GM12864 (cell line): ENCODE data around the gene COA8.

Experiments used
- DNase-seq: peaks from one replicate; pipeline ENCODE4 v3.0.0-alpha.2; 2011; ENCODE audit warnings: low read depth
- H3K4me3 ChIP-seq: 2 replicates; pipeline ENCODE4 v1.5.1; 2011; ENCODE audit warnings: mild to moderate bottlenecking, low read depth, low read length, control low read depth
- TF ChIP-seq, protein P1 (sequence below): IDR thresholded peaks from 2 replicates; pipeline ENCODE4 v1.5.1; 2011; ENCODE audit warnings: low read depth, mild to moderate bottlenecking, moderate library complexity, low read length, control low read depth, inconsistent platforms; ENCODE audit errors: missing control alignments

The COA8 gene, protein sequence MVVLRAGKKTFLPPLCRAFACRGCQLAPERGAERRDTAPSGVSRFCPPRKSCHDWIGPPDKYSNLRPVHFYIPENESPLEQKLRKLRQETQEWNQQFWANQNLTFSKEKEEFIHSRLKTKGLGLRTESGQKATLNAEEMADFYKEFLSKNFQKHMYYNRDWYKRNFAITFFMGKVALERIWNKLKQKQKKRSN

DNA sequence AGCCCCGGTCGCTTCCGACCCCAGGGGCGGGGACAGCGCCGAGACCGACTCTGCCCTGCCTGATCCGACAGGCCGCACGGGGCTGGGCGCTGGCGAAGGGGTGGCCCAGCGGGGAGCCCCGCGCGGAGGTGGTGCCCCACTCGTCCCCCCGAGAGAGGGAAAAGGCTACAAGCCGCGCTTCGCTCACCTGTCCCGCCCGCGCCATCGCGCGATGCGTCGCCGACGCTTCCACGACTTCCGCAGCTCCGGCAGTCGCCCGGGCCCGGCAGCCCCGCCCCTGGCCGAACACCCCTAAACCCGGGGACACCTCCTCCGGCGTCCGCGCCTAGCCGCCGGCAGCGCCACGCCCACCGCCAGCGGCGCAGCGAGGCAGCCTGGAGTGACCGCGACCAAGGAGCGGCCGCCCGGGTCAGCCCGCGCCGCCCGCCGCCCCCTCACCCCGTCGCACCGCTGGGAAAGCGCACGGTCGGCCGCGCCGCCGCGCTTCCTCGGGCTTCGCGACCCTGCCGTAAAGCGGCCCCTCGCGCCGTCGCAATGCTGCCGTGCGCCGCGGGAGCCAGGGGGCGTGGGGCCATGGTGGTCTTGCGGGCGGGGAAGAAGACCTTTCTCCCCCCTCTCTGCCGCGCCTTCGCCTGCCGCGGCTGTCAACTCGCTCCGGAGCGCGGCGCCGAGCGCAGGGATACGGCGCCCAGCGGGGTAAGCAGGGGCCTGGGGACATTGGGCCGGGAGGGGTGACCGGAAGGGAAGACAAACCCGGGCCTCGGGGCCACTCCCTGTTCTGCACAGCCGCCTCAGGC is at the start of gene COA8, which contains the start of gene BAG5:
Gene COA8, plus strand, starts transcription at position 532 of the 797 bp plus-strand sequence. Its CDS starts 42 bp downstream, at position 574.
Gene BAG5, minus strand, starts transcription at position 229 of the 797 bp plus-strand sequence. CDS start 1,493 bp downstream, outside the sequence.
- TF ChIP-seq, protein P1, sequence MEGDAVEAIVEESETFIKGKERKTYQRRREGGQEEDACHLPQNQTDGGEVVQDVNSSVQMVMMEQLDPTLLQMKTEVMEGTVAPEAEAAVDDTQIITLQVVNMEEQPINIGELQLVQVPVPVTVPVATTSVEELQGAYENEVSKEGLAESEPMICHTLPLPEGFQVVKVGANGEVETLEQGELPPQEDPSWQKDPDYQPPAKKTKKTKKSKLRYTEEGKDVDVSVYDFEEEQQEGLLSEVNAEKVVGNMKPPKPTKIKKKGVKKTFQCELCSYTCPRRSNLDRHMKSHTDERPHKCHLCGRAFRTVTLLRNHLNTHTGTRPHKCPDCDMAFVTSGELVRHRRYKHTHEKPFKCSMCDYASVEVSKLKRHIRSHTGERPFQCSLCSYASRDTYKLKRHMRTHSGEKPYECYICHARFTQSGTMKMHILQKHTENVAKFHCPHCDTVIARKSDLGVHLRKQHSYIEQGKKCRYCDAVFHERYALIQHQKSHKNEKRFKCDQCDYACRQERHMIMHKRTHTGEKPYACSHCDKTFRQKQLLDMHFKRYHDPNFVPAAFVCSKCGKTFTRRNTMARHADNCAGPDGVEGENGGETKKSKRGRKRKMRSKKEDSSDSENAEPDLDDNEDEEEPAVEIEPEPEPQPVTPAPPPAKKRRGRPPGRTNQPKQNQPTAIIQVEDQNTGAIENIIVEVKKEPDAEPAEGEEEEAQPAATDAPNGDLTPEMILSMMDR = no peak
- H3K4me3 ChIP-seq = peak within 1 kb of the TSS; percentile 99
- peak; percentile 58 for DNase-seq

DNA sequence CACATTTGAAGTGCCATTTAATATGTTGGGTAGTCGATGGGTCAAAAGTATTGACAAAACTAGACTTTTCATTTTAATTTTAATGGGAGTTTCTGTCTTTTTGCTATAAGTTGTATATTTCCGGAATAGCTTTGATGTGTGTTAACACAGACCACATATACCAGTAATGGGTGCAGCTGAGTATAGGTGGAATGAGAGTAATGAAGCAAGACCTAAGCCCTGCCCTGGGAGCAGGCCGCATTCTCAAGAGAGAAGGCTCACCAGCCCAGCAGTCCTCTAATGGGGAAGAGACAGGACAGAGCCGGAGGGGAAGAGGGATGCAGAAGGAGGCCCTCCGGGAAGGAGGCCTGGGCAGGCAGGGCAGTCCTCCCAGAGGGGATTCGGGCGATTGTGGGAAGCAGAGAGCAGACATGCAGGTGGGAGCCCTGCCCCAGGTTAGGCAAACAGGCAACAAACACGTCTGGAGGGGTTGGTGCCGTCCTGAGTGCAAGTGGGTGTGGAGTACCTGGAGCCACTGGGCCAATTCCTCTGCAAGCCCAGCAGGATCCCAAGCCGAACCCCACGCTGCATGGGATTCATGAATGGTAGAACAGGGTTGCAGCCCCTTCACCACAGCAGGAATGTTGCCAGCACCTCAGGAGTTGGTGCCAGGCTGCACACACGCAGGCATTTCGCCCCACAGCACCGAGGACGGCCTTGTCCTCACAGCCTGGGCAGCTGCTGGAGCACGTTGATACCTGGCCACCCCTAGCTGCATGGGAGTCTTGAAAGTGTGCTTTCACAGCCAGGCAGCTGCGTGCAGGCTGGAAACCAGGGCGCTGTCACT is 48.0 kb upstream of the COA8 start:
- TF ChIP-seq, protein P1 = no peak
- DNase-seq = no peak

DNA sequence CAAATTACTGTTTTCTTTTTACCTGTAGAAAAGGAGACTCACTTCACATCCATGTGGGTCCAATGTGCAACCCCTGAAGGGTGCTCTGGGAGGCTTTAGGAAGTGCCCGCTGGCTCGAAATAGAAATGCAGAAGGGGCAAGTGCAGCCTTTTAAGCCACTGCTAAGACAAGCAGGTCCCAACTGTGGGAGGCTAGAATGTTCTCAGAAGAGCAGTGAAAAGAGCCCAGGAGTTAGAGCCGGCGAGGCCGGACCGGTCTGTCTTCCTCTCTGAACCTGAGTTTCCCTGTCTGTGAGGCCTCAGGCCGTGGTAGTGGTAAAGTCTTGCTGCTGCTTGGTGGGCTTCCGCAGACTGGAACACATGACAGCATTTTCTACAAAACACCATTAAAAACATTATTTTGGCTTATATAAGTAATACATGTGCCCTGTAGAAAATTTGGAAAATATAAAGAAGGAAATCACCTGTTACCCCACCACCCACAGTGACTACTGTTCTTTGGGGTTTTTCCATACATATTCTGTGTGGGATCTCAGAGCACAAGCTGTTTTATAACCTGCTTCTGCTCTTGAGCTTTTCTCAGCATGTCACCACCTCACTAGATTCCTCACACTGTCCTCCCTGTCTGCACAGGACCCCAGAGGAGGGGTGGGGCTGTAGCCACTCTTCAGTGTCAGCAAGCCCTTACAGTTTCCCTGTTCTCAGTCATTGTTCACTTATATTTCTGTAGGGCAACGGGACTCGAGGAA is 46.2 kb upstream of the COA8 start:
- TF ChIP-seq, protein P1 = no peak
- no peak overlapping the region for H3K4me3 ChIP-seq
- DNase-seq = no peak

More for the DNA sequence above, 48.0 kb upstream of the COA8 start:
- no peak overlapping the region for H3K4me3 ChIP-seq

DNA sequence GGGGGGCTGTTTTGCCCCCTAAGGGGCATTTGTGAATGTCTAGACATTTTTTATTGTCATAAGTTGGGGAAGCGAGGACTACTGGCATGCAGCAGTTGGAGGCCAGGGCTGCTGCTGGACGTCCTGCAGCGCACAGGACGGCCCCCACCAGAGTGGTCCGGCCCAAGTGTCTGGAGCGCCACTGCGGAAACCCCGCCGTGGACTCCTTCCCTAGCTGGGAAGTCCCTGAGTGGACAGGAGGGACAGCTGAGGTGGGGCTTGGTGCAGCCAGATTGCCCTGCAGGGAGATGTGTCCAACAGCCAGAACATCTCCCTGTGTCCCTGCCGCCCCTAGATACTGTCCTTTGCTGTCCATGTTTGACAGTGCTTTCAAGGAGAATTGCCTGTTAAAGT is 45.6 kb upstream of the COA8 start:
- no peak for DNase-seq
- TF ChIP-seq, protein P1 = no peak
- no peak overlapping the region for H3K4me3 ChIP-seq

DNA sequence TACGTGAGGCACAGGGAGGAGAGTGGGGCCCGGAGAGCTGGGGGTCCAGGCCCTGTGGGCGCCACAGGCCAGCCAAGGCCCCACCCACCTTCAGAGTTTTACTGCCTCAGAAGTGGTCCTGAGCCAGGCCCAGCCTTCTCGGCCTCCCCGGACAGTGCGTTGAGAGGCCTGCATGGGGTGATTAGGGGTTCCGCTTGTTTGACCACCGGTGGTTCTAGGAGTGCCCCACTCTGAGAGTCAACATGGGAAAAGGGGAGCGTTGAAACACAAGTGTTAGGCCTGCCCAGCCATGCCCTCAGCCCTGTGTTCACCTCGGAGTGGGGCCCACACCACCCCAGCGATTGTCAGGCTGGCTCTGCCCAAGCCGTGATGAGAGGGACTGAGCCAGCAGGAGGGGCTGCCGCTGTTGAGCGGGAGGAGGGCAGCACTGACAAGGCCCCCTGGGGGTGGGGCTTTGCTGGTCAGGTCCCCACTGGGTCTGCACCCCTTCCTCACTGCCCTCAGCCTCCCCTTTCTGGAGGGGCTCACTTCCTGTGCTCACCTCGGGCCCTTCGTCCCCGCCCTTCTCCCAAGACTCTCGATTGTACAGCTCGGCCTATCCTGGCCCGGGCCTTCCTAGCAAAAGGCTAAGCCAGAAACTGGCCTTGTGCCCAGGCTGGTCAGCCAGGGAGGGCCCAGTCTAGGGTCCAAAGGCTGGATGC is 44.9 kb upstream of the COA8 start:
- DNase-seq = no peak
- no peak overlapping the region for H3K4me3 ChIP-seq
- TF ChIP-seq, protein P1 = no peak

DNA sequence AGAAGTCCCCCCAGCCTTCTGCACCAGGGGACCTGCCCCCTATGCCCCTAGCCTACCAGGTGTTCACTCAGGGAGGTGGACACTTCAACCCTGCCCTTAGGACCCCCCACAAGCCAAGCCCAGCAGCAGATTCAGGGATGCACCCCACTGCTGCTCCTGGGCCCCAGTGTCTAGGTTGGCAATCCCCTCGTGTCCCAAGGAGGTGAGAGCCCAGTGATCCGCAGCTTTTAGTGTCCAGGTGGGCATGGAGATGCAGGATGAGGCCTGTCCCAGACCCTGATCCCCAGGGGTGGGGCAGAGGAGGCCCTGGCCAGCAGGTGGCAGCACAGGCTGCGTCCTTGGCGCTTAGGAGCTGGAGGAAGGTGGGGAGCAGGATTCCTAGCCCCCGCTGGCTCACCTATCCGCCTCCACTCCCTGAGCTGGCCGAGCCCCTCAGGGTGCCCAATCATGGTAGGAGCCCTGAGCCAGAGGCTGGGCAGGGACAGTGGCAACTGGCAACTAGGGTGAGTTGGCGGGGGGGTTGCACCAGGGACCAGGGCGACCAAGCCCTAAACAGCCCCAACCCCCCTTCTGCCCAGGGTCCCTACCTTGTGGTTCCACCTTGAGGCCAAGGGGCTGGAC is 44.2 kb upstream of the COA8 start:
- DNase-seq = no peak
- TF ChIP-seq, protein P1 = peak; percentile 93
- no peak overlapping the region for H3K4me3 ChIP-seq
